Brain pericyte (primary cell): ENCODE measurements around the gene UFD1.

Source experiments
- DNase-seq: peaks from one replicate; pipeline ENCODE4 v3.0.0-alpha.2; 2012; ENCODE audit warnings: low read depth, low spot score

Gene UFD1

GRCh38 chr22:19471572-19471971 is 7.4 kb downstream of the UFD1 start:
- no peak for DNase-seq

- no peak for DNase-seq
These were observed 9.0 kb downstream of the UFD1 start for GRCh38 chr22:19470010-19470409.

GRCh38 chr22:19469421-19469820 is 9.6 kb downstream of the UFD1 start:
- no peak for DNase-seq

GRCh38 chr22:19467912-19468311 is 11.1 kb downstream of the UFD1 start:
- DNase-seq = no peak

- no peak for DNase-seq
These were observed 11.9 kb downstream of the UFD1 start for GRCh38 chr22:19466848-19467752.

- no peak for DNase-seq
These were observed 12.8 kb downstream of the UFD1 start for GRCh38 chr22:19466126-19466716.

- DNase-seq = no peak
These were observed 14.0 kb downstream of the UFD1 start for GRCh38 chr22:19464975-19465374.

- DNase-seq = no peak
These were observed 14.4 kb downstream of the UFD1 start for GRCh38 chr22:19464546-19464945.

GRCh38 chr22:19463491-19464469 is 15.2 kb downstream of the UFD1 start:
- no peak for DNase-seq

- no peak for DNase-seq
These were observed 16.0 kb downstream of the UFD1 start for GRCh38 chr22:19463008-19463407.

- no peak for DNase-seq
These were observed 17.5 kb downstream of the UFD1 start for GRCh38 chr22:19461506-19461905.

- no peak for DNase-seq
These were observed 19.0 kb downstream of the UFD1 start for GRCh38 chr22:19460036-19460435.

GRCh38 chr22:19457828-19458428 is 21.1 kb downstream of the UFD1 start:
- no peak for DNase-seq

GRCh38 chr22:19456541-19456940 is 22.5 kb downstream of the UFD1 start:
- DNase-seq = no peak

GRCh38 chr22:19455585-19456370 is 23.2 kb downstream of the UFD1 start:
- no peak for DNase-seq

- DNase-seq = no peak
These were observed 24.0 kb downstream of the UFD1 start for GRCh38 chr22:19455033-19455432.

GRCh38 chr22:19454156-19454555 is 24.8 kb downstream of the UFD1 start:
- no peak for DNase-seq

GRCh38 chr22:19453718-19454117 is 25.3 kb downstream of the UFD1 start:
- no peak for DNase-seq

- DNase-seq = no peak
These were observed 27.4 kb downstream of the UFD1 start for GRCh38 chr22:19451570-19451969.

GRCh38 chr22:19450363-19451175 is 28.4 kb downstream of the UFD1 start:
- no peak for DNase-seq
